HepG2 (cell line): ENCODE measurements around the gene DNASE1. TPM values are rescaled to one million over a fixed set of nuclear protein-coding genes. Genes with fewer than 3 reads are reported as not detected.
A peak's percentile ranks its signal among the peaks of the same experiment; 100 is the strongest.

ENCODE experiments used
- EP300 ChIP-seq, 3 experiments: sonication (generic) in 1 of 3; formaldehyde crosslinking in 1 of 3; IDR thresholded peaks; 2 replicates each; pipeline versions ENCODE4 v1.5.1 to v1.6.1; 2011 to 2020; ENCODE audit warnings: low read depth in 2 of 3, low read length in 2 of 3, borderline replicate concordance in 1 of 3, improper control_type of control experiment in 1 of 3, mild to moderate bottlenecking in 1 of 3, missing genetic modification reagents in 1 of 3, moderate library complexity in 1 of 3
- GATAD2A ChIP-seq: IDR thresholded peaks from 2 replicates; pipeline ENCODE4 v1.6.1; 2016
- HOXA5 ChIP-seq: sonication (generic); formaldehyde crosslinking; IDR thresholded peaks from 2 replicates; pipeline ENCODE4 v1.4.0; 2020; ENCODE audit warnings: missing genetic modification reagents
- JUN ChIP-seq: sonication (generic); formaldehyde crosslinking; IDR thresholded peaks from 2 replicates; pipeline ENCODE4 v1.4.0; 2020; ENCODE audit warnings: mild to moderate bottlenecking, missing genetic modification reagents
- NR3C1 ChIP-seq: sonication (generic); formaldehyde crosslinking; IDR thresholded peaks from 2 replicates; pipeline ENCODE4 v1.4.0; 2020; ENCODE audit warnings: missing genetic modification reagents
- PRPF4 ChIP-seq: fragments of 200-400 bp; formaldehyde crosslinking; IDR thresholded peaks from 2 replicates; pipeline ENCODE4 v1.6.1; 2016; ENCODE audit warnings: low read length, low read depth; ENCODE audit not compliant: poor library complexity, severe bottlenecking
- SOX5 ChIP-seq: IDR thresholded peaks from 2 replicates; pipeline ENCODE4 v1.6.1; 2016; ENCODE audit warnings: borderline replicate concordance
- SPEN ChIP-seq: sonication (generic); formaldehyde crosslinking; IDR thresholded peaks from 2 replicates; pipeline ENCODE4 v1.5.1; 2020; ENCODE audit warnings: low read depth, mild to moderate bottlenecking, missing genetic modification reagents
- ZFP62 ChIP-seq: sonication (generic); formaldehyde crosslinking; IDR thresholded peaks from 2 replicates; pipeline ENCODE4 v1.4.0; 2020; ENCODE audit warnings: missing genetic modification reagents
- ZFY ChIP-seq: sonication (generic); formaldehyde crosslinking; IDR thresholded peaks from 2 replicates; pipeline ENCODE4 v1.4.0; 2020; ENCODE audit warnings: missing genetic modification reagents
- ZNF432 ChIP-seq: sonication (generic); formaldehyde crosslinking; IDR thresholded peaks from 2 replicates; pipeline ENCODE4 v1.5.0; 2020; ENCODE audit warnings: missing genetic modification reagents, mild to moderate bottlenecking, borderline replicate concordance
- ZNF703 ChIP-seq: sonication (generic); formaldehyde crosslinking; IDR thresholded peaks from 2 replicates; pipeline ENCODE4 v1.5.1; 2020; ENCODE audit warnings: missing genetic modification reagents, mild to moderate bottlenecking, moderate library complexity, borderline replicate concordance
- polyA plus RNA-seq, 8 experiments: library from polyadenylated mRNA; depleted of rRNA in 3 of 8; stranded (reverse) in 7 of 8; unstranded in 1 of 8; fragments of >200 nt; fragmentation: Illumina TruSeq in 4 of 8; extraction: Trizol in 4 of 8; gene quantifications; 2 replicates each; pipeline versions ENCODE4 v1.2.1 to v1.2.3, GENCODE V29; 2011 to 2016; ENCODE audit warnings: low read depth in 4 of 8, missing spikeins in 1 of 8, mixed read lengths in 1 of 8; ENCODE audit not compliant: insufficient read depth in 1 of 8
- total RNA-seq, 5 experiments: library from RNA; depleted of rRNA; stranded (reverse); fragments of >200 nt; fragmentation: Illumina TruSeq; extraction: Trizol; gene quantifications; 2 replicates each; pipeline ENCODE4 v1.2.3, GENCODE V29; 2016; ENCODE audit warnings: low read depth in 1 of 5
- TF ChIP-seq, protein P1 (sequence below): IDR thresholded peaks from 2 replicates; pipeline ENCODE4 v1.6.1; 2012; ENCODE audit warnings: low read depth, low read length, improper control_type of control experiment
- TF ChIP-seq, protein P2 (sequence below): sonication (generic); formaldehyde crosslinking; IDR thresholded peaks from 2 replicates; pipeline ENCODE4 v1.9.0; 2021; ENCODE audit warnings: missing genetic modification reagents, borderline replicate concordance
- TF ChIP-seq, protein P3 (sequence below): sonication (generic); formaldehyde crosslinking; IDR thresholded peaks from 2 replicates; pipeline ENCODE4 v1.9.0; 2022; ENCODE audit warnings: low read depth, missing genetic modification reagents
- TF ChIP-seq, protein P4 (sequence below): sonication (generic); formaldehyde crosslinking; IDR thresholded peaks from 2 replicates; pipeline ENCODE4 v1.4.0; 2020; ENCODE audit warnings: missing genetic modification reagents
- TF ChIP-seq, protein P5 (sequence below): sonication (generic); formaldehyde crosslinking; IDR thresholded peaks from 2 replicates; pipeline ENCODE4 v1.8.0; 2022; ENCODE audit warnings: mild to moderate bottlenecking, missing genetic modification reagents
- TF ChIP-seq, protein P6 (sequence below): sonication (generic); formaldehyde crosslinking; IDR thresholded peaks from 2 replicates; pipeline ENCODE4 v1.4.0; 2020; ENCODE audit warnings: missing genetic modification reagents

The DNASE1 gene
- total and polyA plus RNA-seq, 2 of the 13 experiments (the other 11 are each of a cell fraction or from before 2014, with no cell fraction given) = 7.1 to 11.1 TPM

DNA sequence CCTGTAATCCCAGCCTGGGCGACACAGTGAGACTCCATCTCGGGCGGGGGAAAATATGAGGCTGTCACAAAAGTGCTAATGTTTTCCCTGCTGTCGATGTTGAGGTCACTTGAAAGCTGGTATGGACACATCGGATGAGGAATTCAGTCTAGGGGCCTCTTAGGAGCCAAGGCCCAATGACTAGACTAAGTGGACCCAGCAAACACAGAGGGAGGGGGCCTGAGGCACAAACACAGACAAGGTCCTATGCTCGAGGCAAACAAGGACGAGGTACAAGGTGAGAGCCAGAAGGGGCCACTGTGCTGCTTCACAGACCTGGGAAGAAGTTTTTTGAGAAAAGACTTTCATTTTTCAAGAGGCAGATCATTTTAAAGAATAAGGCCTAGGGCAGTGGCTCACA lies 47.6 kb downstream of the DNASE1 start (continued):
- TF ChIP-seq, protein P1, sequence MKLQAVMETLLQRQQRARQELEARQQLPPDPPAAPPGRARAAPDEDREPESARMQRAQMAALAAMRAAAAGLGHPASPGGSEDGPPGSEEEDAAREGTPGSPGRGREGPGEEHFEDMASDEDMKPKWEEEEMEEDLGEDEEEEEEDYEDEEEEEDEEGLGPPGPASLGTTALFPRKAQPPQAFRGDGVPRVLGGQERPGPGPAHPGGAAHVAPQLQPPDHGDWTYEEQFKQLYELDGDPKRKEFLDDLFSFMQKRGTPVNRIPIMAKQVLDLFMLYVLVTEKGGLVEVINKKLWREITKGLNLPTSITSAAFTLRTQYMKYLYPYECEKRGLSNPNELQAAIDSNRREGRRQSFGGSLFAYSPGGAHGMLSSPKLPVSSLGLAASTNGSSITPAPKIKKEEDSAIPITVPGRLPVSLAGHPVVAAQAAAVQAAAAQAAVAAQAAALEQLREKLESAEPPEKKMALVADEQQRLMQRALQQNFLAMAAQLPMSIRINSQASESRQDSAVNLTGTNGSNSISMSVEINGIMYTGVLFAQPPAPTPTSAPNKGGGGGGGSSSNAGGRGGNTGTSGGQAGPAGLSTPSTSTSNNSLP = no peak
- TF ChIP-seq ZNF703 (CRISPR knock-in tag) (no peak), PRPF4 (no peak), GATAD2A (CRISPR knock-in tag) (0 out of 2 replicates have a peak, but pooled peaks have one; percentile 16), ZNF432 (CRISPR knock-in tag) (no peak), JUN (CRISPR knock-in tag) (no peak), SOX5 (no peak), ZFP62 (CRISPR knock-in tag) (no peak), SPEN (no peak), NR3C1 (no peak), HOXA5 (no peak), EP300 (IDR thresholded peaks at IDR 0.05; ENCODE audit: low read depth in 2 of 2, low read length in 2 of 2) (peak in 1 of 2 experiments; percentile 43; a peak in 1 of 4 replicates), EP300 (CRISPR knock-in tag; IDR thresholded peaks at IDR 0.05; ENCODE audit: borderline replicate concordance) (no peak), ZFY (CRISPR knock-in tag) (peak; percentile 38; the same call in 1 of the 2 replicates)
- TF ChIP-seq, protein P2, sequence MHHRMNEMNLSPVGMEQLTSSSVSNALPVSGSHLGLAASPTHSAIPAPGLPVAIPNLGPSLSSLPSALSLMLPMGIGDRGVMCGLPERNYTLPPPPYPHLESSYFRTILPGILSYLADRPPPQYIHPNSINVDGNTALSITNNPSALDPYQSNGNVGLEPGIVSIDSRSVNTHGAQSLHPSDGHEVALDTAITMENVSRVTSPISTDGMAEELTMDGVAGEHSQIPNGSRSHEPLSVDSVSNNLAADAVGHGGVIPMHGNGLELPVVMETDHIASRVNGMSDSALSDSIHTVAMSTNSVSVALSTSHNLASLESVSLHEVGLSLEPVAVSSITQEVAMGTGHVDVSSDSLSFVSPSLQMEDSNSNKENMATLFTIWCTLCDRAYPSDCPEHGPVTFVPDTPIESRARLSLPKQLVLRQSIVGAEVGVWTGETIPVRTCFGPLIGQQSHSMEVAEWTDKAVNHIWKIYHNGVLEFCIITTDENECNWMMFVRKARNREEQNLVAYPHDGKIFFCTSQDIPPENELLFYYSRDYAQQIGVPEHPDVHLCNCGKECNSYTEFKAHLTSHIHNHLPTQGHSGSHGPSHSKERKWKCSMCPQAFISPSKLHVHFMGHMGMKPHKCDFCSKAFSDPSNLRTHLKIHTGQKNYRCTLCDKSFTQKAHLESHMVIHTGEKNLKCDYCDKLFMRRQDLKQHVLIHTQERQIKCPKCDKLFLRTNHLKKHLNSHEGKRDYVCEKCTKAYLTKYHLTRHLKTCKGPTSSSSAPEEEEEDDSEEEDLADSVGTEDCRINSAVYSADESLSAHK (CRISPR knock-in tag) = no peak
- TF ChIP-seq, protein P3, sequence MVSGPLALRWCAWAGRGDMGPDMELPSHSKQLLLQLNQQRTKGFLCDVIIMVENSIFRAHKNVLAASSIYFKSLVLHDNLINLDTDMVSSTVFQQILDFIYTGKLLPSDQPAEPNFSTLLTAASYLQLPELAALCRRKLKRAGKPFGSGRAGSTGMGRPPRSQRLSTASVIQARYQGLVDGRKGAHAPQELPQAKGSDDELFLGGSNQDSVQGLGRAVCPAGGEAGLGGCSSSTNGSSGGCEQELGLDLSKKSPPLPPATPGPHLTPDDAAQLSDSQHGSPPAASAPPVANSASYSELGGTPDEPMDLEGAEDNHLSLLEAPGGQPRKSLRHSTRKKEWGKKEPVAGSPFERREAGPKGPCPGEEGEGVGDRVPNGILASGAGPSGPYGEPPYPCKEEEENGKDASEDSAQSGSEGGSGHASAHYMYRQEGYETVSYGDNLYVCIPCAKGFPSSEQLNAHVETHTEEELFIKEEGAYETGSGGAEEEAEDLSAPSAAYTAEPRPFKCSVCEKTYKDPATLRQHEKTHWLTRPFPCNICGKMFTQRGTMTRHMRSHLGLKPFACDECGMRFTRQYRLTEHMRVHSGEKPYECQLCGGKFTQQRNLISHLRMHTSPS (CRISPR knock-in tag) = no peak
- TF ChIP-seq, protein P4, sequence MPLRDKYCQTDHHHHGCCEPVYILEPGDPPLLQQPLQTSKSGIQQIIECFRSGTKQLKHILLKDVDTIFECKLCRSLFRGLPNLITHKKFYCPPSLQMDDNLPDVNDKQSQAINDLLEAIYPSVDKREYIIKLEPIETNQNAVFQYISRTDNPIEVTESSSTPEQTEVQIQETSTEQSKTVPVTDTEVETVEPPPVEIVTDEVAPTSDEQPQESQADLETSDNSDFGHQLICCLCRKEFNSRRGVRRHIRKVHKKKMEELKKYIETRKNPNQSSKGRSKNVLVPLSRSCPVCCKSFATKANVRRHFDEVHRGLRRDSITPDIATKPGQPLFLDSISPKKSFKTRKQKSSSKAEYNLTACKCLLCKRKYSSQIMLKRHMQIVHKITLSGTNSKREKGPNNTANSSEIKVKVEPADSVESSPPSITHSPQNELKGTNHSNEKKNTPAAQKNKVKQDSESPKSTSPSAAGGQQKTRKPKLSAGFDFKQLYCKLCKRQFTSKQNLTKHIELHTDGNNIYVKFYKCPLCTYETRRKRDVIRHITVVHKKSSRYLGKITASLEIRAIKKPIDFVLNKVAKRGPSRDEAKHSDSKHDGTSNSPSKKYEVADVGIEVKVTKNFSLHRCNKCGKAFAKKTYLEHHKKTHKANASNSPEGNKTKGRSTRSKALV (CRISPR knock-in tag) = no peak
- TF ChIP-seq, protein P5, sequence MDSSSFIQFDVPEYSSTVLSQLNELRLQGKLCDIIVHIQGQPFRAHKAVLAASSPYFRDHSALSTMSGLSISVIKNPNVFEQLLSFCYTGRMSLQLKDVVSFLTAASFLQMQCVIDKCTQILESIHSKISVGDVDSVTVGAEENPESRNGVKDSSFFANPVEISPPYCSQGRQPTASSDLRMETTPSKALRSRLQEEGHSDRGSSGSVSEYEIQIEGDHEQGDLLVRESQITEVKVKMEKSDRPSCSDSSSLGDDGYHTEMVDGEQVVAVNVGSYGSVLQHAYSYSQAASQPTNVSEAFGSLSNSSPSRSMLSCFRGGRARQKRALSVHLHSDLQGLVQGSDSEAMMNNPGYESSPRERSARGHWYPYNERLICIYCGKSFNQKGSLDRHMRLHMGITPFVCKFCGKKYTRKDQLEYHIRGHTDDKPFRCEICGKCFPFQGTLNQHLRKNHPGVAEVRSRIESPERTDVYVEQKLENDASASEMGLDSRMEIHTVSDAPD = no peak
- TF ChIP-seq, protein P6, sequence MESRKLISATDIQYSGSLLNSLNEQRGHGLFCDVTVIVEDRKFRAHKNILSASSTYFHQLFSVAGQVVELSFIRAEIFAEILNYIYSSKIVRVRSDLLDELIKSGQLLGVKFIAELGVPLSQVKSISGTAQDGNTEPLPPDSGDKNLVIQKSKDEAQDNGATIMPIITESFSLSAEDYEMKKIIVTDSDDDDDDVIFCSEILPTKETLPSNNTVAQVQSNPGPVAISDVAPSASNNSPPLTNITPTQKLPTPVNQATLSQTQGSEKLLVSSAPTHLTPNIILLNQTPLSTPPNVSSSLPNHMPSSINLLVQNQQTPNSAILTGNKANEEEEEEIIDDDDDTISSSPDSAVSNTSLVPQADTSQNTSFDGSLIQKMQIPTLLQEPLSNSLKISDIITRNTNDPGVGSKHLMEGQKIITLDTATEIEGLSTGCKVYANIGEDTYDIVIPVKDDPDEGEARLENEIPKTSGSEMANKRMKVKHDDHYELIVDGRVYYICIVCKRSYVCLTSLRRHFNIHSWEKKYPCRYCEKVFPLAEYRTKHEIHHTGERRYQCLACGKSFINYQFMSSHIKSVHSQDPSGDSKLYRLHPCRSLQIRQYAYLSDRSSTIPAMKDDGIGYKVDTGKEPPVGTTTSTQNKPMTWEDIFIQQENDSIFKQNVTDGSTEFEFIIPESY (CRISPR knock-in tag) = no peak
